ENCODE results near the gene UGT1A10.

DNA sequence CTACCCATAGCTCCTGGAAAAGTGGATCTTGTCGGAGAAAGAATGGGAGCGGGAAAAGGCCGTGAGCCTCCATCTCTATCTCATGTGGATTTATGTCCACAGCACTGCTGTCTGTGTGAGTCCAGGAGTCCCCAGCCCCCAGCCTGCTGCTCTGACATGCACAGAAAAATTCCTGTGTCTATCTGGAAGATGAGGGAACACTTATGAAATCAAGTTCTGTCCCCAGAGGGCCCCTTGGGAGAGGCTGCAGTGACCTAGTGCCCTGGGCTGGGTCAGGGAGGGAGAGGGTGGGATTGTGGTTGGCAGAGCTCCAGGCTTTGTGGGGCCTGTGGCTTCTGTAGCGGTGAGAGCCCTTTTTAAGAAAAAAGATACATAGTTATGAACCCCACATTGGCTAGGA, 180.5 kb downstream of the UGT1A10 start:
- TF ChIP-seq, protein P1, sequence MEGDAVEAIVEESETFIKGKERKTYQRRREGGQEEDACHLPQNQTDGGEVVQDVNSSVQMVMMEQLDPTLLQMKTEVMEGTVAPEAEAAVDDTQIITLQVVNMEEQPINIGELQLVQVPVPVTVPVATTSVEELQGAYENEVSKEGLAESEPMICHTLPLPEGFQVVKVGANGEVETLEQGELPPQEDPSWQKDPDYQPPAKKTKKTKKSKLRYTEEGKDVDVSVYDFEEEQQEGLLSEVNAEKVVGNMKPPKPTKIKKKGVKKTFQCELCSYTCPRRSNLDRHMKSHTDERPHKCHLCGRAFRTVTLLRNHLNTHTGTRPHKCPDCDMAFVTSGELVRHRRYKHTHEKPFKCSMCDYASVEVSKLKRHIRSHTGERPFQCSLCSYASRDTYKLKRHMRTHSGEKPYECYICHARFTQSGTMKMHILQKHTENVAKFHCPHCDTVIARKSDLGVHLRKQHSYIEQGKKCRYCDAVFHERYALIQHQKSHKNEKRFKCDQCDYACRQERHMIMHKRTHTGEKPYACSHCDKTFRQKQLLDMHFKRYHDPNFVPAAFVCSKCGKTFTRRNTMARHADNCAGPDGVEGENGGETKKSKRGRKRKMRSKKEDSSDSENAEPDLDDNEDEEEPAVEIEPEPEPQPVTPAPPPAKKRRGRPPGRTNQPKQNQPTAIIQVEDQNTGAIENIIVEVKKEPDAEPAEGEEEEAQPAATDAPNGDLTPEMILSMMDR (IDR thresholded peaks at IDR 0.05; ENCODE audit: poor library complexity, severe bottlenecking): no peak
- no peak for TF ChIP-seq POLR2AphosphoS5 (IDR thresholded peaks at IDR 0.05)
- TF ChIP-seq EZH2 (IDR thresholded peaks at IDR 0.05; ENCODE audit: borderline replicate concordance, insufficient read depth, low read length, poor library complexity, severe bottlenecking): no peak
- TF ChIP-seq RAD21 (conservative IDR thresholded peaks at IDR 0.05): no peak
- TF ChIP-seq, protein P2, sequence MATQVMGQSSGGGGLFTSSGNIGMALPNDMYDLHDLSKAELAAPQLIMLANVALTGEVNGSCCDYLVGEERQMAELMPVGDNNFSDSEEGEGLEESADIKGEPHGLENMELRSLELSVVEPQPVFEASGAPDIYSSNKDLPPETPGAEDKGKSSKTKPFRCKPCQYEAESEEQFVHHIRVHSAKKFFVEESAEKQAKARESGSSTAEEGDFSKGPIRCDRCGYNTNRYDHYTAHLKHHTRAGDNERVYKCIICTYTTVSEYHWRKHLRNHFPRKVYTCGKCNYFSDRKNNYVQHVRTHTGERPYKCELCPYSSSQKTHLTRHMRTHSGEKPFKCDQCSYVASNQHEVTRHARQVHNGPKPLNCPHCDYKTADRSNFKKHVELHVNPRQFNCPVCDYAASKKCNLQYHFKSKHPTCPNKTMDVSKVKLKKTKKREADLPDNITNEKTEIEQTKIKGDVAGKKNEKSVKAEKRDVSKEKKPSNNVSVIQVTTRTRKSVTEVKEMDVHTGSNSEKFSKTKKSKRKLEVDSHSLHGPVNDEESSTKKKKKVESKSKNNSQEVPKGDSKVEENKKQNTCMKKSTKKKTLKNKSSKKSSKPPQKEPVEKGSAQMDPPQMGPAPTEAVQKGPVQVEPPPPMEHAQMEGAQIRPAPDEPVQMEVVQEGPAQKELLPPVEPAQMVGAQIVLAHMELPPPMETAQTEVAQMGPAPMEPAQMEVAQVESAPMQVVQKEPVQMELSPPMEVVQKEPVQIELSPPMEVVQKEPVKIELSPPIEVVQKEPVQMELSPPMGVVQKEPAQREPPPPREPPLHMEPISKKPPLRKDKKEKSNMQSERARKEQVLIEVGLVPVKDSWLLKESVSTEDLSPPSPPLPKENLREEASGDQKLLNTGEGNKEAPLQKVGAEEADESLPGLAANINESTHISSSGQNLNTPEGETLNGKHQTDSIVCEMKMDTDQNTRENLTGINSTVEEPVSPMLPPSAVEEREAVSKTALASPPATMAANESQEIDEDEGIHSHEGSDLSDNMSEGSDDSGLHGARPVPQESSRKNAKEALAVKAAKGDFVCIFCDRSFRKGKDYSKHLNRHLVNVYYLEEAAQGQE (IDR thresholded peaks at IDR 0.05; ENCODE audit: borderline replicate concordance): no peak
- TF ChIP-seq EP300 (conservative IDR thresholded peaks at IDR 0.05; ENCODE audit: poor library complexity, severe bottlenecking): no peak
- no peak for TF ChIP-seq TAF1 (IDR thresholded peaks at IDR 0.05; ENCODE audit: low read depth)

Measured in neural cell (in vitro differentiated cells).